SK-N-SH (cell line): ENCODE results near the gene MIER1. TPM values are rescaled to one million over a fixed set of nuclear protein-coding genes. Genes with fewer than 3 reads are reported as not detected.

Source experiments
- CTCF ChIA-PET: fragments of 300-600, 350-600 bp; formaldehyde crosslinking; extraction: SDS; loops from one replicate; lab custom pipeline; 2021; lab: Yijun Ruan, JAX
- POLR2A ChIA-PET: fragments of 350-600 bp; sonication (Branson Sonifier 250); formaldehyde crosslinking; extraction: SDS; loops from one replicate; lab custom pipeline; 2020; ENCODE audit warnings: antibody characterized with exemption, inconsistent platforms; lab: Yijun Ruan, JAX
- DNase-seq: peaks from one replicate; pipeline ENCODE4 v3.0.0; 2012
- H2AFZ ChIP-seq: fragments of 200-600 bp; sonication (generic); 2 replicates; pipeline ENCODE4 v1.8.1; 2016; ENCODE audit warnings: antibody characterized with exemption, mild to moderate bottlenecking, low read depth
- H3F3A ChIP-seq: fragments of 200-600 bp; sonication (generic); replicated peaks from 2 replicates; pipeline ENCODE3; 2016; ENCODE audit warnings: antibody characterized with exemption, mild to moderate bottlenecking; ENCODE audit not compliant: insufficient read depth
- H3K27ac ChIP-seq, 2 experiments: fragments of 200-500 bp in 1 of 2; fragments of 200-600 bp in 1 of 2; sonication (Bioruptor generic) in 1 of 2; sonication (generic), shearing (Covaris generic) in 1 of 2; 2 replicates each; pipeline versions ENCODE4 v1.5.1 to v1.6.1; 2014 to 2016; ENCODE audit warnings: low read depth in 2 of 2, inconsistent platforms in 1 of 2, low read length in 1 of 2, mild to moderate bottlenecking in 1 of 2, mixed read lengths in 1 of 2
- H3K27me3 ChIP-seq: fragments of 200-600 bp; sonication (generic), shearing (Covaris generic); 2 replicates; pipeline ENCODE4 v1.6.1; 2016; ENCODE audit warnings: mixed run types; ENCODE audit not compliant: insufficient read depth
- H3K36me3 ChIP-seq, 2 experiments: fragments of 200-500 bp in 1 of 2; fragments of 200-600 bp in 1 of 2; sonication (Bioruptor generic) in 1 of 2; sonication (generic) in 1 of 2; replicated peaks in 1 of 2; 2 replicates each; pipeline versions ENCODE3 to v1.5.1; 2014 to 2016; ENCODE audit warnings: low read length in 1 of 2, mild to moderate bottlenecking in 1 of 2; ENCODE audit not compliant: insufficient read depth in 2 of 2, control insufficient read depth in 1 of 2
- H3K4me1 ChIP-seq, 2 experiments: fragments of 200-500 bp in 1 of 2; fragments of 200-600 bp in 1 of 2; sonication (Bioruptor generic) in 1 of 2; sonication (generic), shearing (Covaris generic) in 1 of 2; 2 replicates each; pipeline versions ENCODE4 v1.5.1 to v1.6.1; 2014 to 2016; ENCODE audit warnings: low read depth in 1 of 2, low read length in 1 of 2, mixed run types in 1 of 2; ENCODE audit not compliant: insufficient read depth in 2 of 2, control insufficient read depth in 1 of 2
- H3K4me2 ChIP-seq: fragments of 200-600 bp; sonication (generic), shearing (Covaris generic); 2 replicates; pipeline ENCODE4 v1.6.1; 2017; ENCODE audit warnings: mixed run types
- H3K4me3 ChIP-seq, 2 experiments: fragments of 200-500 bp in 1 of 2; fragments of 200-600 bp in 1 of 2; sonication (Bioruptor generic) in 1 of 2; sonication (generic), shearing (Covaris generic) in 1 of 2; 2 replicates each; pipeline versions ENCODE4 v1.5.1 to v1.8.1; 2014 to 2016; ENCODE audit warnings: low read depth in 2 of 2, inconsistent platforms in 1 of 2, low read length in 1 of 2, mild to moderate bottlenecking in 1 of 2, mixed read lengths in 1 of 2, moderate library complexity in 1 of 2
- H3K79me2 ChIP-seq: fragments of 200-600 bp; sonication (generic); 2 replicates; pipeline ENCODE4 v1.8.1; 2017; ENCODE audit warnings: mild to moderate bottlenecking; ENCODE audit not compliant: insufficient read depth
- H3K9ac ChIP-seq: fragments of 200-600 bp; sonication (generic); 2 replicates; pipeline ENCODE4 v1.6.1; 2017; ENCODE audit warnings: mixed run types
- H3K9me2 ChIP-seq: fragments of 200-600 bp; sonication (generic); 2 replicates; pipeline ENCODE4 v1.6.1; 2017; ENCODE audit warnings: mixed run types
- H3K9me3 ChIP-seq: fragments of 200-600 bp; sonication (generic); 2 replicates; pipeline ENCODE4 v1.6.1; 2017; ENCODE audit warnings: mixed run types, mild to moderate bottlenecking, moderate library complexity
- H4K20me1 ChIP-seq: fragments of 200-600 bp; sonication (generic); 2 replicates; pipeline ENCODE4 v1.6.1; 2017; ENCODE audit warnings: mild to moderate bottlenecking, mixed run types; ENCODE audit not compliant: insufficient read depth
- EP300 ChIP-seq, 2 experiments: IDR thresholded peaks; 2 replicates each; pipeline versions ENCODE4 v1.4.0 to v1.6.1; 2012; ENCODE audit warnings: borderline replicate concordance in 1 of 2, low read depth in 1 of 2, low read length in 1 of 2
- FOSL2 ChIP-seq: IDR thresholded peaks from 2 replicates; pipeline ENCODE4 v1.4.0; 2012; ENCODE audit warnings: low read depth, mild to moderate bottlenecking, moderate library complexity, borderline replicate concordance
- FOXM1 ChIP-seq: IDR thresholded peaks from 2 replicates; pipeline ENCODE4 v1.4.0; 2012; ENCODE audit warnings: low read depth, mild to moderate bottlenecking
- JUND ChIP-seq: IDR thresholded peaks from 2 replicates; pipeline ENCODE4 v1.4.0; 2012
- NRF1 ChIP-seq: IDR thresholded peaks from 2 replicates; pipeline ENCODE4 v1.6.1; 2012; ENCODE audit warnings: low read depth, mild to moderate bottlenecking, low read length
- PBX3 ChIP-seq: IDR thresholded peaks from 2 replicates; pipeline ENCODE4; 2012
- TCF12 ChIP-seq: IDR thresholded peaks from 2 replicates; pipeline ENCODE4 v1.4.0; 2012
- TEAD4 ChIP-seq: IDR thresholded peaks from 2 replicates; pipeline ENCODE4 v1.4.0; 2012; ENCODE audit warnings: mild to moderate bottlenecking, borderline replicate concordance; ENCODE audit not compliant: insufficient read depth
- WGBS: methylation state at CpG from one replicate; pipeline ENCODE4 v1.1.6; 2017; ENCODE audit warnings: low lambda C conversion rate; 5-methylcytosine and 5-hydroxymethylcytosine counted together
- polyA plus RNA-seq, 3 experiments: library from polyadenylated mRNA; depleted of rRNA; stranded (reverse); fragments of >200 nt; gene quantifications; 2 replicates each; pipeline ENCODE4 v1.2.3, GENCODE V29; 2012
- TF ChIP-seq, protein P1 (sequence below): fragments of 150-350 bp; IDR thresholded peaks from 2 replicates; pipeline ENCODE4 v1.6.1; 2017; ENCODE audit warnings: antibody characterized with exemption, low read length, low read depth, borderline replicate concordance

The MIER1 gene
- polyA plus RNA-seq, 1 of the 3 experiments (the other 2 are of a cell fraction), result 4.4 TPM

- ChIA-PET CTCF (interaction anchor here (1.1 kb wide), 1 partner anchor 15 kb away, joined by 3 read pairs; no protein-coding TSS in a partner anchor), POLR2A (no interaction called here)
Observed at GRCh38 chr1:67009792-67010191, 85.0 kb downstream of the MIER1 start.

GRCh38 chr1:67013573-67013972 is 88.8 kb downstream of the MIER1 start:
- Histone ChIP-seq H3K9me3 (no peaks in the 10 kb centered on the region), H3K4me2 (no peak overlapping the region), H3K9ac (no peak overlapping the region), H3K4me3 (no peak overlapping the region), H3K36me3 (peaks cover 22 to 43% of the 10 kb centered on the region in 2 experiments), H3K9me2 (no peaks in the 10 kb centered on the region), H3K79me2 (no peaks in the 10 kb centered on the region), H3K27me3 (no peaks in the 10 kb centered on the region), H3K4me1 (no peaks in the 10 kb centered on the region; a peak in 1 of 4 replicates), H3K27ac (no peak overlapping the region), H3F3A (no peaks in the 10 kb centered on the region), H2AFZ (no peak overlapping the region), H4K20me1 (no peaks in the 10 kb centered on the region)
- ChIA-PET POLR2A (no interaction called here), CTCF (interaction anchor here (0.8 to 3.6 kb wide), 4 partner anchors 10 to 32 kb away, joined by 3 to 13 read pairs (median 3); no protein-coding TSS in a partner anchor)
- WGBS, result 35% methylated on average over 2 of the region's 2 CpGs
- 0 out of 2 replicates have a peak, but pooled peaks have one; percentile 10 for TF ChIP-seq JUND
- 0 out of 2 replicates have a peak, but pooled peaks have one; percentile 6 for TF ChIP-seq TCF12
- no peak for TF ChIP-seq NRF1
- TF ChIP-seq FOXM1, result no peak
- peak; percentile 41; the same call in 1 of the 2 replicates for TF ChIP-seq FOSL2
- DNase-seq, result no peak

More at GRCh38 chr1:67009792-67010191, 85.0 kb downstream of the MIER1 start:
- H3K9ac ChIP-seq, result no peak overlapping the region
- no peak for DNase-seq
- H3F3A ChIP-seq, result no peaks in the 10 kb centered on the region
- TF ChIP-seq FOSL2, result no peak
- TF ChIP-seq EP300 (IDR thresholded peaks at IDR 0.05; ENCODE audit: borderline replicate concordance in 1 of 2, low read depth in 1 of 2, low read length in 1 of 2), result no peak
- no peak for TF ChIP-seq TEAD4
- TF ChIP-seq PBX3, result no peak
- TF ChIP-seq, protein P1, sequence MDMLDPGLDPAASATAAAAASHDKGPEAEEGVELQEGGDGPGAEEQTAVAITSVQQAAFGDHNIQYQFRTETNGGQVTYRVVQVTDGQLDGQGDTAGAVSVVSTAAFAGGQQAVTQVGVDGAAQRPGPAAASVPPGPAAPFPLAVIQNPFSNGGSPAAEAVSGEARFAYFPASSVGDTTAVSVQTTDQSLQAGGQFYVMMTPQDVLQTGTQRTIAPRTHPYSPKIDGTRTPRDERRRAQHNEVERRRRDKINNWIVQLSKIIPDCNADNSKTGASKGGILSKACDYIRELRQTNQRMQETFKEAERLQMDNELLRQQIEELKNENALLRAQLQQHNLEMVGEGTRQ, result no peak
- TF ChIP-seq TCF12, result no peak
- 92% methylated on average over 3 of the region's 3 CpGs for WGBS
- H3K36me3 ChIP-seq, result peaks cover 16 to 25% of the 10 kb centered on the region in 2 experiments
- H3K4me3 ChIP-seq, result no peak overlapping the region
- H4K20me1 ChIP-seq, result no peaks in the 10 kb centered on the region
- H3K4me2 ChIP-seq, result no peak overlapping the region
- no peaks in the 10 kb centered on the region for H3K79me2 ChIP-seq
- H3K9me2 ChIP-seq, result no peaks in the 10 kb centered on the region
- H3K9me3 ChIP-seq, result no peaks in the 10 kb centered on the region
- no peaks in the 10 kb centered on the region; a peak in 1 of 4 replicates for H3K4me1 ChIP-seq
- no peak overlapping the region for H3K27ac ChIP-seq
- no peaks in the 10 kb centered on the region for H3K27me3 ChIP-seq
- no peak overlapping the region for H2AFZ ChIP-seq
